Fibroblast of skin of left biceps (primary cell): Measurements from ENCODE around the gene MTMR3.
"Not testable (repeated sequence)": the region's sequence is repeated elsewhere in the genome, so short reads cannot be mapped to it uniquely, and the experiment has no call there.

Source experiments
- DNase-seq, 2 experiments: peaks; one replicate each; pipeline ENCODE4 v3.0.0-alpha.2; 2013; ENCODE audit warnings: low read depth in 2 of 2

The MTMR3 gene

GRCh38 chr22:30054067-30054763 is 171.2 kb downstream of the MTMR3 start:
- DNase-seq, result no peak

- DNase-seq, result no peak
Measured at GRCh38 chr22:30054764-30055069, 171.7 kb downstream of the MTMR3 start.

- no peak for DNase-seq
Measured at GRCh38 chr22:30056015-30056414, 173.0 kb downstream of the MTMR3 start.

GRCh38 chr22:30057375-30057774 is 174.4 kb downstream of the MTMR3 start:
- no peak for DNase-seq

- not testable (repeated sequence) for DNase-seq
Measured at GRCh38 chr22:30059346-30060020, 176.5 kb downstream of the MTMR3 start.

GRCh38 chr22:30061094-30061493 is 178.1 kb downstream of the MTMR3 start:
- DNase-seq, result not testable (repeated sequence)

- DNase-seq, result no peak
Measured at GRCh38 chr22:30062259-30062658, 179.3 kb downstream of the MTMR3 start.

GRCh38 chr22:30062950-30063349 is 180.0 kb downstream of the MTMR3 start:
- no peak for DNase-seq

GRCh38 chr22:30064172-30064571 is 181.2 kb downstream of the MTMR3 start:
- DNase-seq, result no peak

- DNase-seq, result no peak
Measured at GRCh38 chr22:30073743-30074142, 190.8 kb downstream of the MTMR3 start.

GRCh38 chr22:30074147-30074546 is 191.2 kb downstream of the MTMR3 start:
- no peak for DNase-seq

- no peak for DNase-seq
Measured at GRCh38 chr22:30074994-30075393, 192.0 kb downstream of the MTMR3 start.

GRCh38 chr22:30077279-30077880 is 194.4 kb downstream of the MTMR3 start:
- no peak for DNase-seq

- no peak for DNase-seq
Measured at GRCh38 chr22:30078320-30079311, 195.6 kb downstream of the MTMR3 start.

- DNase-seq, result no peak
Measured at GRCh38 chr22:30079952-30080533, 197.1 kb downstream of the MTMR3 start, which contains the start of gene HORMAD2. HORMAD2 (plus strand) TSS chr22:30080464; CDS start chr22:30093953, 13,489 bp downstream.
